GM12874 (cell line): ENCODE results near the gene ROR1.

Source experiments
- TF ChIP-seq, protein P1 (sequence below): IDR thresholded peaks from 2 replicates; pipeline ENCODE4 v1.5.1; 2011; ENCODE audit warnings: low read depth, mild to moderate bottlenecking, control low read depth, low read length, moderate library complexity; ENCODE audit not compliant: insufficient read depth

The ROR1 gene

DNA sequence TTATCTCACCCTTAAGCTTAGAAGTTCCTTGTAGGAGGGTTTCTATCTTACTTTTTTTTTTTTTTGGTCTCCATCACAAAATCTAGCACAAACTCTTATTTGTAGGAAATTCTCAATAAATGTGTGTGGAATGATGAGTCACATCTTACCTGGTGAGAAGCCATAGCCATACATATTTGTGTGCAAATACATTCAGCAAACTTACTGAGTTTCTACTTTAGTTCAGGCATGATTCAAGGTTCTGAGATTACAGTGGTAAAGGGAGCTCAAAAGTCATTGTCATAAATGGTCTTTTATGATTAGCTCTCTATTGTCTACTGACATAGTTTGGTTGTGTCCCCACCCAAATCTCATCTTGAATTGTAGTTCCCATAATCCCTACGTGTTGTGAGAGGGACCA is 236.5 kb downstream of the ROR1 start:
- TF ChIP-seq, protein P1, sequence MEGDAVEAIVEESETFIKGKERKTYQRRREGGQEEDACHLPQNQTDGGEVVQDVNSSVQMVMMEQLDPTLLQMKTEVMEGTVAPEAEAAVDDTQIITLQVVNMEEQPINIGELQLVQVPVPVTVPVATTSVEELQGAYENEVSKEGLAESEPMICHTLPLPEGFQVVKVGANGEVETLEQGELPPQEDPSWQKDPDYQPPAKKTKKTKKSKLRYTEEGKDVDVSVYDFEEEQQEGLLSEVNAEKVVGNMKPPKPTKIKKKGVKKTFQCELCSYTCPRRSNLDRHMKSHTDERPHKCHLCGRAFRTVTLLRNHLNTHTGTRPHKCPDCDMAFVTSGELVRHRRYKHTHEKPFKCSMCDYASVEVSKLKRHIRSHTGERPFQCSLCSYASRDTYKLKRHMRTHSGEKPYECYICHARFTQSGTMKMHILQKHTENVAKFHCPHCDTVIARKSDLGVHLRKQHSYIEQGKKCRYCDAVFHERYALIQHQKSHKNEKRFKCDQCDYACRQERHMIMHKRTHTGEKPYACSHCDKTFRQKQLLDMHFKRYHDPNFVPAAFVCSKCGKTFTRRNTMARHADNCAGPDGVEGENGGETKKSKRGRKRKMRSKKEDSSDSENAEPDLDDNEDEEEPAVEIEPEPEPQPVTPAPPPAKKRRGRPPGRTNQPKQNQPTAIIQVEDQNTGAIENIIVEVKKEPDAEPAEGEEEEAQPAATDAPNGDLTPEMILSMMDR: no peak

GRCh38 chr1:64013395-64013794 is 239.6 kb downstream of the ROR1 start:
- TF ChIP-seq, protein P1: no peak

DNA sequence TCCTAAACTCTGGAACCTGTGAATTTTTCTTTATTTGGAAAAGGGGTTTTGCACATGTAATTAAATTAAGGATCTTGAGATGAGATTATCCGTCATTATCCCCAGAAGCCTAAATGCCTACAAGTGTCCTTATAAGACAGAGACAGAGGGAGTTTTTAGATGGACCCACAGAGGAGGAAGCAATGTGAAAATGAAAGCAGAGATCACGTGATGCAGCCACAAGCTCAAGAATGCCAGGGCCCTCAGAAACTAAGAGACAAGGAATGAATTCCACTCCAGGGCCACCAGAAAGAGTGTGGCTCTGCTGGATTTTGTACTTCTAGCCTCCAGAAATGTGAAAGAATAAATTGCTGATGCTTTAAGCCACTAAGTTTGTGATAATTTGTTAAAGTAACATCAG is 246.0 kb downstream of the ROR1 start:
- TF ChIP-seq, protein P1: no peak

DNA sequence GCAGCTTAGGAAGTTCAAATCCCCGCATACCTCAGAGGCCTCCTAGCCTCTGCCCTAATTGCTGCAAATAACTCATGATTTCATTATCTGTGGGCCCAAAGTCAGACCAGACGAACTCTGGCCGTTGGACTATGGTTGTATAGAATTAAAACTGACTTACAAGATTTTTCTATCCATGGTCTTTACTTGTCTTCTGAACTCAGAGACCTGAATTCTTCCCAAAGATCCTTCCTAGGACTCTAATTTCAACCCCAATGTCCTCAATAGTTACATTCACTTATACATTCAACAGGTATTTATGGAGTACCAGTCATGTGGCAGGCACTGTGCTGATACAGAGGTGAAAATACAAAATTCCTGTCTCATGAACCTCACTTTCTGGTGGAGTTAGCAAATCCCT is 247.2 kb downstream of the ROR1 start:
- TF ChIP-seq, protein P1: no peak

- TF ChIP-seq, protein P1: no peak
Measured at GRCh38 chr1:64025051-64025450, 251.2 kb downstream of the ROR1 start.

GRCh38 chr1:64029037-64029436 is 255.2 kb downstream of the ROR1 start:
- TF ChIP-seq, protein P1: no peak

- TF ChIP-seq, protein P1: no peak
Measured at GRCh38 chr1:64030411-64030810, 256.6 kb downstream of the ROR1 start.

GRCh38 chr1:64031236-64031635 is 257.4 kb downstream of the ROR1 start:
- TF ChIP-seq, protein P1: no peak
